HG02571 (cell line): ENCODE results near the gene NRL.
A peak's percentile ranks its signal among the peaks of the same experiment; 100 is the strongest.

ENCODE experiments used
- ATAC-seq: cut with Tn5 transposase; IDR thresholded peaks from one replicate; pipeline ENCODE4 v1.9.1; 2021; ENCODE audit warnings: mild to moderate bottlenecking, moderate library complexity; ENCODE audit not compliant: unreplicated experiment

NRL gene

DNA sequence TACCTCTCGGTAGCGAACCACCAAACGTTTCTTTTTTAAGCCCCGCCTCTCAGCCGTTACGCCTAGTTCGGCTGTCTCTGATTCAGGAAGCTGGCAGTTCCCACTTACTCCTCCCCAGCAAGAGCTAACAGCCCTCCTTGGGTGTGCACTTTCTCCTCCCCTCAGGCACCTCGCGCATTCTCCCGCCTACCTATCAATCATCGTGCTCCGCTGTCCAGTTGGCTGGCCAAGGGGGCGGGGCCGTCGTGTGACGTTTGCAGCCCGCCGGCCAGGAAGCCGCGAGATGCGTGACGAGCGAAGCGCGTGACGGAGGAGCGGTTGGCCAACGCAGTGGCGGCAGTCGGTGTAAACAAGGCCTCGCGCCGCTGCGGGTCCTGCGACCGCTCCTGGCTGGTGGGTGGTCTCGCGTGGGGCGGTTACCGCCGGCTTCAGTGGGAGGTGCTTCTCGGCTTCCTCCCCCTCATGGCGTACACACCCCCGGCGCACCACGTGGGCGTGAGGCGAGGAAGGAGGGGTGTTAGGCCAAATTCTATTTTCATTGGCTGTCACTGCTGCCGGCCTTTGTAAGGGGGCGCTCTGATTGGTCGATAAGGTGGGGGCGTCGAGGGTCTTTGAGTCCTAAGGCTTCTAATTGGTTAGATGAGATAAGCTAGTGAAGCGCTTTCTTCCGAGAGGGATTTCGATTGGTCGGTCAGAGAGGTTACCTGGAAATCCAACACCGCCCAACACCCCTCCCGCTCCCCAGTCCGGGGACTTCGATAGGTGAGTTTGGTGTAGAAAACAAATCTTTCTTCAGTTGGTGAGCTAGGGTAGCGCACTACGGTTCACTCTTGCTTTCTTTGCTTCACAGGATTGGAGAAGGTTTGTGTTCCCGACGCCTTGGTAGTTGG, at the start of gene NRL, which contains the start of gene DCAF11:
Gene NRL (minus strand): TSS at position 418 of the 890 bp plus-strand sequence. CDS start 32,101 bp downstream, outside the sequence.
Gene DCAF11 (plus strand): TSS at position 246 of the 890 bp plus-strand sequence. CDS start 818 bp downstream, outside the sequence.
- peak; percentile 80 for ATAC-seq

DNA sequence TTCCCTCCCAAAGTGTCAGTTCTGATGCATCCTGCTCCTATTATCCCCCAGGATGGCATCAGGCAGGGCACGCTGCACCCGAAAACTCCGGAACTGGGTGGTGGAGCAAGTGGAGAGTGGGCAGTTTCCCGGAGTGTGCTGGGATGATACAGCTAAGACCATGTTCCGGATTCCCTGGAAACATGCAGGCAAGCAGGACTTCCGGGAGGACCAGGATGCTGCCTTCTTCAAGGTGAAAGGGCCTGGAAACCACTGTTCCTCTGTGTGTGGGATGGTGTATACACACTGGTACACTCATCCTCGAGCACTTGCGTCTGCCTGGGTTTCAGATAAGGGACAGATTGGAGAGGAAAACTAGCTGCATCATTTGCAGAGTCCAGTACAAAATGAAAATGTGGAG, 47.3 kb upstream of the NRL start:
- no peak for ATAC-seq

DNA sequence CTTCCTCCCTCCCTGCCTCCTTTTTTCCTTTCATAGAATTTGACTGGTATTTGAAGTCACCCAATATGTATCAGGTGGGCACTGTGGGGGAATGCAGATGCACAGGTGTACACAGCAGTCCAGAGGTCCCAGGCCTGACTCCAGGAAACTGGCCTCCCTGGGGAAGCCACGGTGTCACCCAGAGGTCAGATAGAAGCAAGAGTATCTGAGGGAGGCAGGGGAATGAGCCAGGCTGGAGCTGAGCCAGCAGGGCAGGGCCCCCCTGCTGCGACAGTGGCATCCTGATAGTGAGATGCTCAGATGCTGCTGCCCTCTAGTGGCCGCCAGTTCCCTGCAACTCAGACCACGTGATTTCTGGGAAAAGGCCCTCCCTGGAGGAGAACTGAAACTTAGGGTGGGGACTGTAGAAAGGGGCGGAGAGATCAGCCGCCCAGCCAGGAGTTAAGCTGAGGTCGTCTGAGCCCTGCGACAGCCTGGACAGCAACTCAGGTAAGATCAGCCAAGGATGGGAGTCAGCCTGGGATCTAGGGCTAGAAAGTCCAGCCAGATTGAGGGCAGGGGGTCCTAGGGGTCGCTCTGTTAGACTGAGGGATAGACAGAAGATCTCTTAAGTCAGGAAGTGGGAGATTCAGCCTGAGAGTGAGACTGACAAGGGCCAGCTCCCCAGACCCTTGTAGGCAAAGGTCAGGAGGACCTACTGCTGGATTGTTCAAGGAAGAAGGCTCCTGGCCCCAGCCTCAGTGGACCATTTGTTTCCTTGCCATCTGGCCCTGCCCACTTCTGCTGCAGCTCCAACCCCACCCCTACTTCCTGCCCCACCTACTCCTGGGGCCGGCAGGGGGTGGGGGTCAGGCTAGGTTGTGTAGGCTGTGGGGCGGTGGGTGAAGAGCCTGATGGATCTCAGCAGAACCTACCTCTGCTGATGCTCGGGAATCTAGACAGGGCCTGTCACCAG, 46.4 kb upstream of the NRL start, which contains the start of gene IRF9:
Gene IRF9 (plus strand): TSS at position 416 of the 955 bp plus-strand sequence. CDS start 880 bp downstream, outside the sequence.
- ATAC-seq, result peak; percentile 70

DNA sequence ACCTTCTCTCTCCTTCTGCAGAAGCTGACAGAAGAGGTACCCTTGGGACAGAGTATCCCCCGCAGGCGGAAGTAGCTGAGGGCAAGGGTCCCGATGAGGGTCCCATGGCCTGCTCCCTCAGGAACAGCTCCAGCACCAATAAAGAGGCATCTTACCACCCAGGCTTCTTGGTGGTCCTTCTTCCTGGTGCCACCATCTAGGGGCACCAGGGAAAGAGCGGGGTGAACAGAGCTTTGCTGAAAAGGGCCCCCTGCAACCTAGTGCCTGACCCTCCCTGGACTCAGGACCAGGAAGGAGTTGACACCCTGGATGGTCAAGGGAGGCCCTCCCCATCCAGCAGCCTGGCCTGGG, 45.7 kb upstream of the NRL start:
- no peak for ATAC-seq

DNA sequence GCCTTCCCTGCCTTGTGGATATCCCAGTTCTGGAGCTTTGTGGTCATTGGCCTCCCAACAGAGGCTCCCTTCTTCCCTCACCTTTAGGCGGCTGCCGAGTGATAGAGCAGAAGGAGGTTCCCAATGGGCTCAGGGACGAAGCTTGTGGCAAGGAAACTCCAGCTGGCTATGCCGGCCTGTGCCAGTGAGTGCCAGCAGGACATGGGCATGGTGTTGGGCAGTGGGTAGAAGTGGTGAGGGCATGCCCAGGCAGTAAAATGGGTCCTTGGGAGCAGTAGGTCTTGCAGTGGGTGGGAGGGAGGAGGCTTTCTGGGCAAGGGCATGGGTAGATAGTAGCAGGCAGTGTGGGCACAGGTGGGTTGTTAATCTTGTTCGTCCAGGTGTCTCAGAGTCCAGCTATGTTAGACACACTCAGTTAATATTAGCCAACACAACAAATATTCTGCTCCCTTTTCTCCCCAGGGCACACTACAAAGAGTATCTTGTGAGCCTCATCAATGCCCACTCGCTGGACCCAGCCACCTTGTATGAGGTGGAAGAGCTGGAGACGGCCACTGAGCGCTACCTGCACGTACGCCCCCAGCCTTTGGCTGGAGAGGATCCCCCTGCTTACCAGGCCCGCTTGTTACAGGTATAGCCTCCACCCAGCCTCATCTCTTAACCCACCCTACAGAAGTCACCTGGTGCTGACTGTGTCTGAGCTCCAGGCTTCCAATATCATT, 45.2 kb upstream of the NRL start:
- ATAC-seq, result no peak

DNA sequence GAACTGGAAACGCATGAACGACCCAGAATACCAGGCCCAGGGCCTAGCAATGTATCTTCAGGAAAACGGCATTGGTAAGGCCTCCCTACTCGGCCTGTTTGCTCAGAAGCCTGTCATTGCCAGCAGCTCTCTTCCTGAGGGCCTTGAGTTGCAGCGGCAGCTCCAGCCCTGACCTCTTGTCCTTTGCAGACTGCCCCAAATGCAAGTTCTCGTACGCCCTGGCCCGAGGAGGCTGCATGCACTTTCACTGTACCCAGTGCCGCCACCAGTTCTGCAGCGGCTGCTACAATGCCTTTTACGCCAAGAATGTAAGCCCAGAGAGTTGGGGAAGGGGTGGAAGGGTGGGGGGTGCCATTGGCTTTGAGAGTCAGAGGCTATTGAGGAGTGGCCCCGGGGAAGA, 42.6 kb upstream of the NRL start:
- no peak for ATAC-seq

DNA sequence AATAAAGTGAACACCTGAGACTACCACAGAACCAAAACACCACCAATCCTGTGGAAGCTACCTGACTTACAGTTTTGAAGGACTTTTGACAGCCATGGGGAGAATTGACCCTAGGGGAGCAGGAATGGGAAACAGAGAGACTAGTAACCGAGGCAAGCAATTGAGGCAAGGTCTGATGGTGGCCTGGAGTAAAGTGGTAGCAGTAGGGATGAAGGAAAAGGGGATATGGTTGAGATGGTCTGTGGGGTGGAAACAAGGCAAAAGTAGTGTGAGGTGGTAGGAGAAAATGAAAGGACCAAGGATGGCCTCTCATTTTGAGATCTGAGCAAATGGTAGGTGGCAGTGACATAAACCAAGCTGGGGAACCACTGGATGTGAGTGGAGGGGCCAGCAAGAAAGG, 42.1 kb upstream of the NRL start:
- ATAC-seq, result no peak

DNA sequence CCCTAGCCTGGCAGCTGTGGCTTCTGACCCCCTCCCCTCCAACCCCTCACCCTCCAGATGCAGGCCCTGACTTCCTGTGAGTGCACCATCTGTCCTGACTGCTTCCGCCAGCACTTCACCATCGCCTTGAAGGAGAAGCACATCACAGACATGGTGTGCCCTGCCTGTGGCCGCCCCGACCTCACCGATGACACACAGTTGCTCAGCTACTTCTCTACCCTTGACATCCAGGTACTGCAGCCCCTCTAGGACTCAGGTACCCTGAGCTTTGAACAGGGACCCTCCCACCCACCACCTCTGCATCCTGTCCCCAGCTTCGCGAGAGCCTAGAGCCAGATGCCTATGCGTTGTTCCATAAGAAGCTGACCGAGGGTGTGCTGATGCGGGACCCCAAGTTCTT, 40.4 kb upstream of the NRL start:
- no peak for ATAC-seq

DNA sequence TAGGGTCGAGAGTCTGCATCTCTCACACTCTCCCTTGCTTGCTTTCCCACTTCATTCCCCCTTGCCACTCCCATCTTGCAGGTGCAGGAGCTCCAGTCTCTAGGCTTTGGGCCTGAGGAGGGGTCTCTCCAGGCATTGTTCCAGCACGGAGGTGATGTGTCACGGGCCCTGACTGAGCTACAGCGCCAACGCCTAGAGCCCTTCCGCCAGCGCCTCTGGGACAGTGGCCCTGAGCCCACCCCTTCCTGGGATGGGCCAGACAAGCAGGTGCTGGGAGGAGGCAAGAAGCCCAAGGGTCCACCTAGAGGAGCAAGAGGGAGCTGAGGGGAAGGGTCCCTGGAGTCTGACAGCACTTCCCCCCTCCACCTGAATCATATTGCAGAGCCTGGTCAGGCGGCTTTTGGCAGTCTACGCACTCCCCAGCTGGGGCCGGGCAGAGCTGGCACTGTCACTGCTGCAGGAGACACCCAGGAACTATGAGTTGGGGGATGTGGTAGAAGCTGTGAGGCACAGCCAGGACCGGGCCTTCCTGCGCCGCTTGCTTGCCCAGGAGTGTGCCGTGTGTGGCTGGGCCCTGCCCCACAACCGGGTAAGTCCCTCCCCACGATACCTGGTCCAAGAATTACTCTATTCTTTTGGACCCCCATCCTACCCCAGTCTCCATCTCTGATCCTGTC, 36.8 kb upstream of the NRL start:
- ATAC-seq, result no peak

DNA sequence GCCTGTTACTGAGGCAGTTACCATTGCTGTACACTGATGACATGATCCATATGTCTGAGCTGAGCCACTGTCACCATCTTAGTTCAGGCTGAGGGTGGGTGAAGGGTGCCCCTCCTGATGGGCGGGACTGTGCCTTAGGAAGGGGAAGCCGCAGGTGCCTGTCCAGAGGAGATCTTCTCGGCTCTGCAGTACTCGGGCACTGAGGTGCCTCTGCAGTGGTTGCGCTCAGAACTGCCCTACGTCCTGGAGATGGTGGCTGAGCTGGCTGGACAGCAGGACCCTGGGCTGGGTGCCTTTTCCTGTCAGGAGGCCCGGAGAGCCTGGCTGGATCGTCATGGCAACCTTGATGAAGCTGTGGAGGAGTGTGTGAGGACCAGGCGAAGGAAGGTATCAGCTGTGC, 36.2 kb upstream of the NRL start:
- no peak for ATAC-seq

DNA sequence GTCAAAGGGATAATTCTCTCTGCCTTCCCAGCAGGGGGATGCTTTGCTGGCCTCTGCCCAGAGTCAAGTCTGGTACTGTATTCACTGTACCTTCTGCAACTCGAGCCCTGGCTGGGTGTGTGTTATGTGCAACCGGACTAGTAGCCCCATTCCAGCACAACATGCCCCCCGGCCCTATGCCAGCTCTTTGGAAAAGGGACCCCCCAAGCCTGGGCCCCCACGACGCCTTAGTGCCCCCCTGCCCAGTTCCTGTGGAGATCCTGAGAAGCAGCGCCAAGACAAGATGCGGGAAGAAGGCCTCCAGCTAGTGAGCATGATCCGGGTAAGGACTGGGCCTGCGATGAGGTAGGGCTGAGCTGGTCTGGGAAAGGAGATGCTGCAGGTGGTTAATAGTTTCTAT, 35.8 kb upstream of the NRL start:
- no peak for ATAC-seq

DNA sequence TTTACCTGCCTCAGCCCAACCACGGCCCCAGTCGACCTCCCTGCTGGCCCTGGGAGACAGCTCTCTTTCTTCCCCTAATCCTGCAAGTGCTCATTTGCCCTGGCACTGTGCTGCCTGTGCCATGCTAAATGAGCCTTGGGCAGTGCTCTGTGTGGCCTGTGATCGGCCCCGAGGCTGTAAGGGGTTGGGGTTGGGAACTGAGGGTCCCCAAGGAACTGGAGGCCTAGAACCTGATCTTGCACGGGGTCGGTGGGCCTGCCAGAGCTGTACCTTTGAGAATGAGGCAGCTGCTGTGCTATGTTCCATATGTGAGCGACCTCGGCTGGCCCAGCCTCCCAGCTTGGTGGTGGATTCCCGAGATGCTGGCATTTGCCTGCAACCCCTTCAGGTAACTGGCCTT, 35.3 kb upstream of the NRL start:
- ATAC-seq, result no peak

DNA sequence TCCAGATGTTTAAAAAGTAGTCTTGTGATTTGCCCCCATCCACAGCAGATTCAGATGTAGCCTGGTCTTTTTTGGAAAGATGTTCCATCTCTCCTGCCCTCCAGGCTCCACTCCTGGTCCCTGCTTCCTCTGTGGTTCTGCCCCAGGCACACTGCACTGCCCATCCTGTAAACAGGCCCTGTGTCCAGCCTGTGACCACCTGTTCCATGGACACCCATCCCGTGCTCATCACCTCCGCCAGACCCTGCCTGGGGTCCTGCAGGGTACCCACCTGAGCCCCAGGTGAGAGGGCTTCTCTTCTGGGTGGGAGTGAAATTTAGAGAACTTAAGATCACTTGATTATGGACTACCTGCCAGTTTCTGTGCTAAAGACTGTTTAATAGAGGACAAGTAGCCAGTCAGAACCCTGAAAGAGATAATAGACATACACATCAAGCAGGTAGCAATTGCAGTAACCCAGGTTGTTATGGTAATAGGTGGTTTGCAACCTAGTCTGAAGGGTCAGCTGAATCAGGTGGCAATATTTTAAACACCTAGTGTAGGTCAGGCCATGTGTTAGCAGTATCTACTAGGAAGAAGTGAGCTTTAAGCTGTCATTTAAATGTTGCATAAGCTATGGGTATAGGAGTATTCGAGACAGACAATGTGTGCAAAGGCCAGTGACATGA, 34.7 kb upstream of the NRL start:
- no peak for ATAC-seq

DNA sequence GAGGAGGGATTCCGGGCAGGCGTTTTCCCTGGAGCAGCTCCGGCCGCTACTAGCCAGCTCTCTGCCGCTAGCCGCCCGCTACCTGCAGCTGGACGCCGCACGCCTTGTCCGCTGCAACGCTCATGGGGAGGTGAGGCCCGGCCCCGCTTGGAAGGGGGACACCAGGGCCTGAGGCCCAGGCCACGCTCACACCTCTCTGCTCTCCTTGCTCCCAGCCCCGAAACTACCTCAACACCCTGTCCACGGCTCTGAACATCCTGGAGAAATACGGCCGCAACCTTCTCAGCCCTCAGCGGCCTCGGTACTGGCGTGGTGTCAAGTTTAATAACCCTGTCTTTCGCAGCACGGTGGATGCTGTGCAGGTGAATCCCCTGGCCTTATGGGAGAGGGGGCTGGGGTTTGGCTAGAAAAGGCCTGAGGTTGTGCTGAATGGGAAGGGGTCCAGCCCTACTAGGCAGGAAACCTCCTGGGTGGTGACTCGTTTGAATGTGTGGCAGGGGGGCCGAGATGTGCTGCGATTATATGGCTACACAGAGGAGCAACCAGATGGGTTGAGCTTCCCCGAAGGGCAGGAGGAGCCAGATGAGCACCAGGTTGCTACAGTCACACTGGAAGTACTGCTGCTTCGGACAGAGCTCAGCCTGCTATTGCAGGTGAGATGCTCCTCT, 33.1 kb upstream of the NRL start:
- no peak for ATAC-seq

DNA sequence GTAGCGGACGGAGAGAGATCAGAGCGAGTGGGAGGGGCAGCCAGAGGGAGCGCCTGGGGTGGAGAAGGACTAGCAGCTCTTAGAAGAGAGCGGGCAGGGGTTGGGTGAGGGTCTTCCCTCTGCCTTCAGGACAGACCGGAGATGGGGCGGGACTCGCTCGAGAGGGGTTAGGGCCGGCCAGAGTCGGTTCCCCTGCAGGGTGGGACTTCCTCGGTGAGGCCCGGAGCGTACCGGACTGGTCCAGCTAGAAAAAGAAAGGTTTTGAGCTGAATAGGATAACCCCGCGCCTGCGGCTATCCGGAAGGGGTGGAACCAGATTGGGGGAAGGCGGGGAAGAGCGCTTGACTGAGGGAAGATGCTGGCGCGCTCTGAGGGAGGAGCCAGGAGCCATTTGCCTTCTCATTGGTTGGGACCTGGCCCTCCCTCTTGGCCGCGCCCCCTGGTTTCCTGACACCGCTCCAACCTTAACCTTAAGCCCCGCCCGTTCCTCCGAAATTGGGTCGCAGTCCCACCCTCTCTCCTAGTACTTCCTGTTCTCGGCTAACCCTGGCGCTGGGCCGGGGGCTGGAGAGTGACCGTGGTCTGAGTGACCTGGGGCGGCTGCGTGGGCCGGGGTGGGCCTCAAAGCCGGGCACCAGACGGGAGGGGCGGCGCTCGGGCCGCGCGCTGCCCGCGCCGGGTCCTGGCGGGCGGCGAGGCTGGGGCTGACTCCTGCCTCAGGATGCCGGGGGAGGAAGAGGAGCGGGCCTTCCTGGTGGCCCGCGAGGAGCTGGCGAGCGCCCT, 32.4 kb upstream of the NRL start, which contains the start of gene RNF31:
Gene RNF31 (plus strand): TSS at position 521 of the 783 bp plus-strand sequence. CDS start 201 bp downstream, at position 722.
- peak; percentile 74 for ATAC-seq

DNA sequence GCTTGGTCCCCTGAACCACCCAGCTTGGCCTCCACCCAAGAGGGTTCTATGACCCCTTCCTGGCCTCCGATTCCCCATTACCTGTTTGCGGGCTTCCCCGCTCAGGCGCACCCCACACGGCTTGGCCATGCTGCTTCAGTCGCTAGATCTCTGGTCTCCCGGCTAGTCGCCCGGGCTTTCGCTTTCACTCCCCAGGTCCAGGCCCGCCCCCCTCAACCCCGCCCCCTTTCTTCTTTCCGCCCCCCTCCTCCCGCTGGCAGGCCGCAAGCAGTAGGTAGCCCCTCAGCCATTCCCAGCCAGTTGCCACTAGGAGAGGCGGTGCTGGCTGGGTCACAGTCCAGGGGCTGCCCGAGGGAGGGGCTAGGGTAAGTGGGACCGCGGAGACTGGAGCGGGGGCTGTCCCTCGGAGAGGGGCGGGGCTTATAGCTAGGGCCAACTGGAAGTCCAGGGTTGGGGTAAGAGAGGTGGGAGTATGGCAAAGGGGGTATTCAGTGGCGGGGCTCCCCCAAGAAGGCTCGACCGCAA, 31.8 kb upstream of the NRL start, which contains the start of gene PSME2:
Gene PSME2 (minus strand): TSS at position 158 of the 525 bp plus-strand sequence. CDS start 29 bp downstream, at position 129.
- ATAC-seq, result peak; percentile 66

DNA sequence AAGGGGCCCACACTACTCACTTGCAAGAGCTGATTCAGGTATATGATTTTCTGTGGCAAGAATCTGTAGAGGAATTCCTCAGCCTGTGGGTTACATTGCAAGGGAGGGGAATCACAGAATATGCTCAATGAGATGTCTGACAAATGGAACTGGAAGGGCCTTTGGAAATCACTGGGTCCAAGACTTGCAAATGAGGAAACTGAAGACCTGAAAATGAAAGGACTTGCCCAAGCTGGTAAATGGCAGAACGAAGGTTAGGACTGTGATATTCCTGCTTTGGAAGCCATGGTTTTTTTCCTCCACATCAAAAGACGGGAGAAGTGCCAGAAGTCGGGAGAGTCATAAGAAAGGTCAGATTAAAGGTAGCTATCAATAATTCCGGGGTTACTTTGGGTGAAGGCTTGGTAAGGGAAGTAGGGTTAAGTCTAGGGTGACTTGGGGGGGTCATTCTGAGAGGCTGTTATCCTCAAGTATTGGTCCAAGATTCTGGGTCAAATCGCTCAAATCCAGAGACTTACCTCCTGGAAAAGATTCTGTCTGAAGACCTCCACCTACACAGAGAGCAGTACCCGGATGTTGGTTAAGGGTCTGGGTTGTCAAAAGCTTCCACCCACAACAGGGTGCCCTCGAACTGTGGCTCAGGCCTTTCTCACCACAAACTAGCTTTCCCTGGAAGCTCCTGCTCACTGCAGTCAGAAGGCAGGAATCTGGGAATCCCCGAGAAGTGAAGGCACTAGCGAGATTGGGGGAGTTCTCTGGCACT, 31.1 kb upstream of the NRL start:
- no peak for ATAC-seq
